Measurements from ENCODE around the gene MYOF. TPM values are rescaled to one million over a fixed set of nuclear protein-coding genes. Genes with fewer than 3 reads are reported as not detected.
"Not testable (repeated sequence)": the region's sequence is repeated elsewhere in the genome, so short reads cannot be mapped to it uniquely, and the experiment has no call there.

MYOF gene
- polyA plus RNA-seq, 4 donors, result 28.4 to 33.5 (median 32.9) TPM

DNA sequence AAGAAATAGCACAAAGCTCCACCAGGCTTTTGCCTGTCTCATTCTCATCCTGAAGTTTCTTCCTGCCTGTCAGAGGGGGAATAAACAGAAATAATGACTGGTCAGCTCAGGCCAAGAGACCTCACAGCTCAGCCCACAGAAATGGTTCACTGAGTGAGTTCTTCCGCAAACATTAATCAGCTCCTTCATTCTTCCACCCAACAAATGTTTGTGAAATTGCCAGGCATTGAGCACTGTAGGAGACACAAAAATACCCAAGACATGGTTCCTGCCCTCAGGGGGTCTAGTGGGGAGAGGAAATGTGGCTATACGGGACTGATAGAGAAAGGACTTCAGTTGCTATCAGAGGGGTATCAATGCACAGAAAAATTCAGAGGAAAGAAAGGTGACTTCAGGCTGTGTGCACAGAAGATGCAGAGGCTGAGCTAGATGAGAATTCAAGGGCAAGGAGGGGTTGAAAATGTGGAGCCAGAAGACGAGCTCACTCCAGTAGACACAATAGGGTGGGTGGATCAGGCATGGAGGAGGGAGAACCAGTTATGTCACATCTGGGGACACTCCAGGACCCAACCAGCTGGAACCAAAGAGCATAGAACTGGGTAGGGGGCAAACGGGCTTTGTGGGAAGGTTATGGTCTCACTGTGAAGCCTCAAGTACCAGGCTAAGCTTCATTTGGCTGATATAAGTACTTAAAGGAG, 20.9 kb downstream of the MYOF start:
- no peak for DNase-seq (ENCODE audit: low read depth in 4 of 4, low spot score in 2 of 4)

- DNase-seq (ENCODE audit: low read depth in 4 of 4, low spot score in 2 of 4), result no peak
Observed at GRCh38 chr10:93459466-93459865, 22.7 kb downstream of the MYOF start.

DNA sequence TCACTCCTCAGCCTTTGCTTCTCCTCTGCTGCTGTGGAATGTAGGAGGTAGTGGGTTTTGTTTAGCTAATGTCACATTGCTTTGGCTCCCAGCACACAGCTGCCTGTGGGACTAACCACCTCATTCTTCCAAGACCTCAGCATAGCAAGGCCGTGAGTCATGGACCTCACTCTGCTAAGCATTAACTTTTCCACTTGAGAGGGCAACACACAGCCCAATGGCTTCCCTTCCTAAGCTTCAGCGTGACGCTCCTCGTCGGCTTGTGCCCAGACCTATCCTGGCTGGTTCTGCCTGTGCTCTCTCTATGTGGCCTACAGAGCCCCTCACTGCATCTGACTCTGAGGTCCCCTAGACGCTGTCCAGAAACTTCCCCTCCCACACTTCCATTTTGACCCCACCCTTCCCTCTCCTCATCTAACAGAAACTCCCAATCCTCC, 23.3 kb downstream of the MYOF start:
- DNase-seq (ENCODE audit: low read depth in 4 of 4, low spot score in 2 of 4), result peak in 1 of 4 donors; percentile 84

DNA sequence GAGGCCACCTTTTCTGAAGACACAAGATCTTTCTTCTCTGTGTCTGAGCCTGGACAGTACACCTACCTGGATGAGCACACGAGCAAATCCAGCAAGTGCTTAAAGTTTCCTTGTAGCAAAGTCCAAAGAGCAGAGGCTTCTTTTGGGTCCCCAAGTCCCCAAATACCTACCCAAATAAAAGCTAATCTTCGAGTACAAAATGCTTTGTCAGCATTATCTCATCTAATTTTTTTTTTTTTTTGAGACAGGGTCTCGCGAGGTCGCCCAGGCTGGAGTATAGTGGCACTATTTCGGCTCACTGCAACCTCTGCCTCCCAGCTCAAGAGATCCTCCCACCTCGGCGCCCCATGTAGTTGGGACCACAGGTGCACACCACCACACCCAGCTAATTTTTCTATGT, 24.6 kb downstream of the MYOF start:
- DNase-seq (ENCODE audit: low read depth in 4 of 4, low spot score in 2 of 4), result no peak

- DNase-seq (ENCODE audit: low read depth in 4 of 4, low spot score in 2 of 4), result no peak
Observed at GRCh38 chr10:93456480-93456879, 25.7 kb downstream of the MYOF start.

DNA sequence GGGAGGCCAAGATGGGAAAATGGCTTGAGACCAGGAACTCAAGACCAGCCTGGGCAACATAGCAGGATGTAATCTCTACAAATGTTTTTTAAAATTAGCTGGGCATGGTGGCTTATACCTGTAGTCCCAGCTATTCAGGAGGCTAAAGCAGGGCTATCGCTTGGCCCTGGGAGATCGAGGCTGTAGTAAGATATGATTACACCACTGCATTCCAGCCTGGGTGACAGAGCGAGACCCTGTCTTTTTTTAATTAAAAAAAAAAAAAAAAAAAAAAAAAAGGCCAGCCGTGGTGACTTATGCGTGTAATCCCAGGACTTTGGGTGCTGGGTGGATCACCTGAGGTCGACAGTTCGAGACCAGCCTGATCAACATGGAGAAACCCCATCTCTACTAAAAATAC, 27.4 kb downstream of the MYOF start:
- DNase-seq (ENCODE audit: low read depth in 4 of 4, low spot score in 2 of 4), result no peak

DNA sequence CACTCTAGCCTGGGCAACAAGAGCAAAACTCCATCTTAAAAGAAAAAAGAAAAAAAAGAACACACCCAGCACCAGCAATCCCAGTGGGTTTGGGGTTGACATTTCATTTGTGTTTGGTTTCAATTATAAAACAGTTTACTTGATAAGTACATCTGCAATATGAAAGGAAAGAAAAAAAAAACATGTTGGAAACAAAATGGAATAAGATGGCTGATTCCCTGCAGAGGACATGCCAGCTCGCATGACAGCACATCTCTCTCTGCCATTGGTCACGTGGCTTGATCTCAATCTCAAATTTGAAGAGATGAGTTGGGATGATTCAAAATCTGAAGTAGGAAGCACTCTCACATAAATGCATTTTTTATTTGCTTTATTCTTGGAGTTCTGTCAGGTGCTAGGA, 28.0 kb downstream of the MYOF start:
- no peak for DNase-seq (ENCODE audit: low read depth in 4 of 4, low spot score in 2 of 4)

GRCh38 chr10:93452143-93452542, 30.0 kb downstream of the MYOF start:
- DNase-seq (ENCODE audit: low read depth in 4 of 4, low spot score in 2 of 4), result no peak

GRCh38 chr10:93451244-93451947, 30.7 kb downstream of the MYOF start:
- DNase-seq (ENCODE audit: low read depth in 4 of 4, low spot score in 2 of 4), result no peak

DNA sequence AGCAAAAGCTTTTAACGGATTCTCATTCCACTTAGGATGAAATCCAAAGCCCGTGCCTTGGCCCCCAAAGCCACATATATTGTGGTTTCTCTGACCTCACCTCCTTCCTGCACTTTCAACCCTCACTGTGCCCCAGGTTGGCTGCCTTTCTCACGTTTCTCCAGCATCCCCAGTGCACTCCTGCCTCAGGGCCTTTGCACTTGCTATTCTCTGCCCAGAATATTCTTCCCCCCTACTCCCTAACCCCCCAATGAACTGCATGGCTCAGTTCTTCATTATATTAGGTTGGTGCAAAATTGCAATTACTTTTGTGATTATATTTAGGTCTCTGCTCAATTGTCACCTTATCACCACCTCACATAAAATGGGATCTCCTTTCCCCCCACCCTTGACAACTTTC, 34.2 kb downstream of the MYOF start:
- no peak for DNase-seq (ENCODE audit: low read depth in 4 of 4, low spot score in 2 of 4)

DNA sequence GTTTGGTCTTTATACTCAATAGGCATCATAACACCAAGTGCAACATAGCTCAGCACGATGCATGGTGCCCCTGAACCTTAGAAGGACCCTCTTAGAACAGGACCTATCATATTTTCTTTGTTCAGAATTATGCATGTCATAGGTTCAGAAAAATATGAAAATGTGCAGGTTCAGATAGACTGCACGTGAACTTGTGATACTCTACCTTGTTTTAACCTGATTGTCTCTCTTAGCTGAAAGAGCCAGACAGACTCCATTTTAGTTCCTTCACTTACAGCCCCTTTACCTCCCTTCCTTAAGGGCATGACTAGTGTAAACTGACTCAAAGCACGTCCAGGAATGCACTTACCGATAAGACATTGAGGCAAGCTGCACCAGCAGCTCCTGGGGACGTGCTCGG, 35.1 kb downstream of the MYOF start:
- no peak for DNase-seq (ENCODE audit: low read depth in 4 of 4, low spot score in 2 of 4)

DNA sequence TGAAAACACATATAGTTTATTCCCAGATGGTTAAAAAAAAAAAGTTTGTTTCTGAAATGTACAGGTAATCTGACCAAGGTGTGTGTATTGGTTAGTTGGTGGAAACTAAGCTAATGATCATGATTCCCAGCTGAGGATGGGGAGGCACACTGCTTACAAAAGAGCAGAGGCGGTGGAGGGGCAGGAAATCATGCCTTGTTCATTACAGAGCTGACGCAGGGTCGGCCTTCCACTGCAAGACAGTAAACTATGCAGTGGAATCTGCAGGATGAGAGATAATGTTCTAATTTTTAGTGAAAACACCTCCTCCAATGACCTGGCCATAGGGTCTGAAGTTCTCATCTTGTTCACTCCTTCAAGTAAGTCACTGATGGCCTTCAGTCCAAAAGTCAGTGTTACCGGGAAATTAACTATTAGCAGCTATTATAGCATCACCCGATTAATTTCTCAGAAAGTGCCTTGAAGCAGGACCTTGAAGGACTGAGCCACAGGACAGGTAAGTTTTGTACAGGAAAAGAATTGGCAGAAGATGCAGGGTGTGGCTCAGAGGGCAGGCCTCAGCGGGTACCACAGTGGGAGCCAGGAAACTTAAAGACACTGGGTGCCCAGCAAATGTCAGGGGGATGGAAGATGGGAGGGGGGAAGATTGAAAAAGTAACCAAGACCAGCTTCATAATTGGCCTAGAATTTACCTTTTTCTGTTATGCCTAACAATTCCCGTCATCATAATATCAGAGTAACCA, 36.0 kb downstream of the MYOF start:
- no peak for DNase-seq (ENCODE audit: low read depth in 4 of 4, low spot score in 2 of 4)

GRCh38 chr10:93445097-93445960, 36.8 kb downstream of the MYOF start:
- peak; percentile 88 to 98 (median 90) for DNase-seq (ENCODE audit: low read depth in 4 of 4, low spot score in 2 of 4)

DNA sequence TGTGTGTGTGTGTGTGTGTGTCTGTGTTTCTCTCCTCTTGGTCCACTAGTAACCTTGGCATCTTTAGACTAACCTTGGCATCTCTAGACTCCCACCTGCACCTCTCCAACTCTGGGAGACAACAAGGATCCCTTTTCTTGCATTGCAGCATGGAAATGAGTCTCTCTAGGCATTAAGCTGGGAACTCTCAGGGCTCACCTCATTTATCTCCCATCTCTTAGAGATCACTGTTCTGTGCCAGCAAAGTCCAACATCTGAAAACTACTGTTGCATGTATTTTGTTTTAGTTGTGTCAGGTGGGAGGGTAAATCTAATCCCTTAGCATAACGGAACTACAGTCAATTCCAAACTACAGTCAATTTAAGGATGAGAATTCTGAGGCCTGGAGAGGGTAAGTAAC, 38.7 kb downstream of the MYOF start:
- no peak for DNase-seq (ENCODE audit: low read depth in 4 of 4, low spot score in 2 of 4)

DNA sequence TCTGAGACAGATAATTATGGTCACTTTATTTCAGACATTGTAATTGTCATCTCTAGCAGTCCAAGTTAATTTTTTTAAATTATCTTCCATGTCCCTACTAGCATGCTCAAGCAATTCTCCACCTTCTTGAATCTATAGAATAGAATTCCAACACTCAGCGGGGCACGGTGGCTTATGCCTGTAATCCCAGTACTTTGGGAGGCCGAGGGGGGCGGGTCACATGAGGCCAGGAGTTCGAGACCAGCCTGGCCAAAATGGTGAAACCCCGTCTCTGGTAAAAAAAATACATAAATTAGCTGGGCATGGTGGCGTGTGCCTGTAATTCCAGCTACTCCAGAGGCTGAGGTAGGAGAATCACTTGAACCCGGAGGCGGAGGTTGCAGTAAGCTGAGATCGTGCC, 39.4 kb downstream of the MYOF start:
- not testable (repeated sequence) for DNase-seq (ENCODE audit: low read depth in 4 of 4, low spot score in 2 of 4)

GRCh38 chr10:93440591-93441091, 41.5 kb downstream of the MYOF start:
- no peak for DNase-seq (ENCODE audit: low read depth in 4 of 4, low spot score in 2 of 4)

DNA sequence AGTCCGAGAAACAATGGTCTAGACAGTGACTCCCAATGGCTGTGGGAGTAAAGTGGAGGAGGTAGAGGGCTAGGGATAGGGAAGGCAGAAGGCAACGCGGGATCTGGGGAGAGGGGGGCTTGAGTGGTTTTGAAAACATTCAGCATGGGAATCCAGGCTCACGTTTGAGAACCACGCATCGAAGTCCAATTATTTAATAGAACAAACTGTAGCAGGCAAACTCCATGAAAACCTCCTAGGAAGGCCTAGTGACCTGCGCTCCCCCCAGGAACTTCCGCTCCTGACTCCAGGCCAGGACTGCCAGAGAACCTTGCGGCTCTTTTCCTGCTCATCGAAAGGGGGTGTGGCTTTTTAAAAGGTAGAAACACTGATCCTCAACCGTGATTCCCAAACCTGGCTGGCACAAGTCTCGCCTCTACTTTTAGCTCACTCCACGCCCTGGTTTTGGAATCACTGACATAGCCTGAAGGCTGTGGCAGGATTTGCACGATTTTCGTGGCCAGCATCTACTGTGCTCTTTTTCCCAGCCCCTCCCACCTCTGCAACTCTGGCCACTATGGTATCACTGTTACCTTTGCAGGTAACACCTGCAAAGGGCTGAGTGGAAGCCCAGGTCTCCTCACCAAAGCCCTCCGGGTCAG, 43.4 kb downstream of the MYOF start:
- no peak for DNase-seq (ENCODE audit: low read depth in 4 of 4, low spot score in 2 of 4)

GRCh38 chr10:93437946-93438612, 44.1 kb downstream of the MYOF start:
- no peak for DNase-seq (ENCODE audit: low read depth in 4 of 4, low spot score in 2 of 4)

Data from left renal cortex interstitium (tissue), 4 donors.